GM12878 (cell line): ENCODE results near the gene ADARB1.

ENCODE experiments used
- CREB1 ChIP-seq: IDR thresholded peaks from 2 replicates; pipeline ENCODE4 v1.6.1; 2012; ENCODE audit warnings: low read depth, mild to moderate bottlenecking, inconsistent platforms
- CUX1 ChIP-seq: IDR thresholded peaks from 2 replicates; pipeline ENCODE4 v1.6.1; 2012; ENCODE audit warnings: improper control_type of control experiment, low read depth, low read length; ENCODE audit not compliant: insufficient replicate concordance
- SIX5 ChIP-seq: IDR thresholded peaks from 2 replicates; pipeline ENCODE4 v1.6.1; 2011; ENCODE audit warnings: mild to moderate bottlenecking, low read depth, low read length, moderate library complexity; ENCODE audit not compliant: severe bottlenecking
- SP1 ChIP-seq: IDR thresholded peaks from one replicate; pipeline ENCODE4 v1.6.1; 2011; ENCODE audit warnings: low read depth, low read length

- no peak for TF ChIP-seq SP1
- TF ChIP-seq SIX5, result no peak
- TF ChIP-seq CREB1, result no peak
- TF ChIP-seq CUX1, result no peak
These were observed 157.3 kb downstream of the ADARB1 start for GRCh38 chr21:45231705-45232104.
